ENCODE measurements around the gene G6PC3.

- TF ChIP-seq ZNF580 (tag by site-specific recombination; IDR thresholded peaks at IDR 0.05) (no peak), YY2 (tag by site-specific recombination; IDR thresholded peaks at IDR 0.05) (no peak), REPIN1 (tag by site-specific recombination; IDR thresholded peaks at IDR 0.05; ENCODE audit: low read depth) (no peak), ZNF19 (tag by site-specific recombination; IDR thresholded peaks at IDR 0.05; ENCODE audit: low read depth) (no peak), ZNF133 (tag by site-specific recombination; IDR thresholded peaks at IDR 0.05) (no peak)
- TF ChIP-seq, protein P1, sequence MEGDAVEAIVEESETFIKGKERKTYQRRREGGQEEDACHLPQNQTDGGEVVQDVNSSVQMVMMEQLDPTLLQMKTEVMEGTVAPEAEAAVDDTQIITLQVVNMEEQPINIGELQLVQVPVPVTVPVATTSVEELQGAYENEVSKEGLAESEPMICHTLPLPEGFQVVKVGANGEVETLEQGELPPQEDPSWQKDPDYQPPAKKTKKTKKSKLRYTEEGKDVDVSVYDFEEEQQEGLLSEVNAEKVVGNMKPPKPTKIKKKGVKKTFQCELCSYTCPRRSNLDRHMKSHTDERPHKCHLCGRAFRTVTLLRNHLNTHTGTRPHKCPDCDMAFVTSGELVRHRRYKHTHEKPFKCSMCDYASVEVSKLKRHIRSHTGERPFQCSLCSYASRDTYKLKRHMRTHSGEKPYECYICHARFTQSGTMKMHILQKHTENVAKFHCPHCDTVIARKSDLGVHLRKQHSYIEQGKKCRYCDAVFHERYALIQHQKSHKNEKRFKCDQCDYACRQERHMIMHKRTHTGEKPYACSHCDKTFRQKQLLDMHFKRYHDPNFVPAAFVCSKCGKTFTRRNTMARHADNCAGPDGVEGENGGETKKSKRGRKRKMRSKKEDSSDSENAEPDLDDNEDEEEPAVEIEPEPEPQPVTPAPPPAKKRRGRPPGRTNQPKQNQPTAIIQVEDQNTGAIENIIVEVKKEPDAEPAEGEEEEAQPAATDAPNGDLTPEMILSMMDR (tag by site-specific recombination; IDR thresholded peaks at IDR 0.05), result no peak
- TF ChIP-seq, protein P2, sequence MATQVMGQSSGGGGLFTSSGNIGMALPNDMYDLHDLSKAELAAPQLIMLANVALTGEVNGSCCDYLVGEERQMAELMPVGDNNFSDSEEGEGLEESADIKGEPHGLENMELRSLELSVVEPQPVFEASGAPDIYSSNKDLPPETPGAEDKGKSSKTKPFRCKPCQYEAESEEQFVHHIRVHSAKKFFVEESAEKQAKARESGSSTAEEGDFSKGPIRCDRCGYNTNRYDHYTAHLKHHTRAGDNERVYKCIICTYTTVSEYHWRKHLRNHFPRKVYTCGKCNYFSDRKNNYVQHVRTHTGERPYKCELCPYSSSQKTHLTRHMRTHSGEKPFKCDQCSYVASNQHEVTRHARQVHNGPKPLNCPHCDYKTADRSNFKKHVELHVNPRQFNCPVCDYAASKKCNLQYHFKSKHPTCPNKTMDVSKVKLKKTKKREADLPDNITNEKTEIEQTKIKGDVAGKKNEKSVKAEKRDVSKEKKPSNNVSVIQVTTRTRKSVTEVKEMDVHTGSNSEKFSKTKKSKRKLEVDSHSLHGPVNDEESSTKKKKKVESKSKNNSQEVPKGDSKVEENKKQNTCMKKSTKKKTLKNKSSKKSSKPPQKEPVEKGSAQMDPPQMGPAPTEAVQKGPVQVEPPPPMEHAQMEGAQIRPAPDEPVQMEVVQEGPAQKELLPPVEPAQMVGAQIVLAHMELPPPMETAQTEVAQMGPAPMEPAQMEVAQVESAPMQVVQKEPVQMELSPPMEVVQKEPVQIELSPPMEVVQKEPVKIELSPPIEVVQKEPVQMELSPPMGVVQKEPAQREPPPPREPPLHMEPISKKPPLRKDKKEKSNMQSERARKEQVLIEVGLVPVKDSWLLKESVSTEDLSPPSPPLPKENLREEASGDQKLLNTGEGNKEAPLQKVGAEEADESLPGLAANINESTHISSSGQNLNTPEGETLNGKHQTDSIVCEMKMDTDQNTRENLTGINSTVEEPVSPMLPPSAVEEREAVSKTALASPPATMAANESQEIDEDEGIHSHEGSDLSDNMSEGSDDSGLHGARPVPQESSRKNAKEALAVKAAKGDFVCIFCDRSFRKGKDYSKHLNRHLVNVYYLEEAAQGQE (tag by site-specific recombination; IDR thresholded peaks at IDR 0.05), result no peak
- TF ChIP-seq, protein P3, sequence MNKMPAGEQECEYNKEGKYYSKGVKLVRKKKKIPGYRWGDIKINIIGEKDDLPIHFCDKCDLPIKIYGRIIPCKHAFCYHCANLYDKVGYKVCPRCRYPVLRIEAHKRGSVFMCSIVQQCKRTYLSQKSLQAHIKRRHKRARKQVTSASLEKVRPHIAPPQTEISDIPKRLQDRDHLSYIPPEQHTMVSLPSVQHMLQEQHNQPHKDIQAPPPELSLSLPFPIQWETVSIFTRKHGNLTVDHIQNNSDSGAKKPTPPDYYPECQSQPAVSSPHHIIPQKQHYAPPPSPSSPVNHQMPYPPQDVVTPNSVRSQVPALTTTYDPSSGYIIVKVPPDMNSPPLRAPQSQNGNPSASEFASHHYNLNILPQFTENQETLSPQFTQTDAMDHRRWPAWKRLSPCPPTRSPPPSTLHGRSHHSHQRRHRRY (tag by site-specific recombination; IDR thresholded peaks at IDR 0.05), result no peak
Observed at GRCh38 chr17:44067545-44067940, 3.0 kb upstream of the G6PC3 start.
